GM19372 (cell line): ENCODE results near the gene KCND2.
"Not testable (repeated sequence)": the region's sequence is repeated elsewhere in the genome, so short reads cannot be mapped to it uniquely, and the experiment has no call there.

Experiments used
- ATAC-seq: cut with Tn5 transposase; IDR thresholded peaks from one replicate; pipeline ENCODE4 v1.9.1; 2021; ENCODE audit warnings: mild to moderate bottlenecking, low read depth, moderate library complexity; ENCODE audit not compliant: unreplicated experiment

The KCND2 gene

GRCh38 chr7:120731271-120731670 lies 458.3 kb downstream of the KCND2 start:
- no peak for ATAC-seq

GRCh38 chr7:120732256-120732655 lies 459.3 kb downstream of the KCND2 start:
- ATAC-seq, result no peak

GRCh38 chr7:120733143-120733542 lies 460.2 kb downstream of the KCND2 start:
- ATAC-seq, result no peak

GRCh38 chr7:120733835-120734234 lies 460.9 kb downstream of the KCND2 start:
- no peak for ATAC-seq

- ATAC-seq, result no peak
These were observed 462.8 kb downstream of the KCND2 start for GRCh38 chr7:120735791-120736190.

- ATAC-seq, result no peak
These were observed 465.8 kb downstream of the KCND2 start for GRCh38 chr7:120738816-120739215.

- ATAC-seq, result no peak
These were observed 467.4 kb downstream of the KCND2 start for GRCh38 chr7:120740348-120740747.

GRCh38 chr7:120741371-120742042 lies 468.5 kb downstream of the KCND2 start:
- ATAC-seq, result no peak

- no peak for ATAC-seq
These were observed 469.4 kb downstream of the KCND2 start for GRCh38 chr7:120742372-120742771.

- no peak for ATAC-seq
These were observed 470.2 kb downstream of the KCND2 start for GRCh38 chr7:120743128-120743527.

GRCh38 chr7:120760050-120760449 lies 487.1 kb downstream of the KCND2 start:
- no peak for ATAC-seq

GRCh38 chr7:120760851-120761250 lies 487.9 kb downstream of the KCND2 start:
- ATAC-seq, result no peak

GRCh38 chr7:120770206-120770605 lies 497.2 kb downstream of the KCND2 start:
- ATAC-seq, result no peak

- no peak for ATAC-seq
These were observed 501.5 kb downstream of the KCND2 start for GRCh38 chr7:120774481-120774880.

GRCh38 chr7:120775755-120776154 lies 502.8 kb downstream of the KCND2 start:
- no peak for ATAC-seq

GRCh38 chr7:120779078-120779477 lies 506.1 kb downstream of the KCND2 start:
- not testable (repeated sequence) for ATAC-seq

GRCh38 chr7:120780451-120780850 lies 507.5 kb downstream of the KCND2 start:
- not testable (repeated sequence) for ATAC-seq

- ATAC-seq, result no peak
These were observed 508.0 kb downstream of the KCND2 start for GRCh38 chr7:120780938-120781337.

- not testable (repeated sequence) for ATAC-seq
These were observed 508.9 kb downstream of the KCND2 start for GRCh38 chr7:120781924-120782323.

- ATAC-seq, result no peak
These were observed 510.3 kb downstream of the KCND2 start for GRCh38 chr7:120783273-120783672.

- ATAC-seq, result no peak
These were observed 510.7 kb downstream of the KCND2 start for GRCh38 chr7:120783721-120784120.

- ATAC-seq, result no peak
These were observed 512.1 kb downstream of the KCND2 start for GRCh38 chr7:120785095-120785494.
